Stimulated activated CD4-positive, alpha-beta T cell treated with anti-CD3 and anti-CD28 coated beads, Interleukin-4, amount 100 ng/mL, for 4 hours (primary cell): Measurements from ENCODE around the gene PTGS1.
A peak's percentile ranks its signal among the peaks of the same experiment; 100 is the strongest.
"Not testable (repeated sequence)": the region's sequence is repeated elsewhere in the genome, so short reads cannot be mapped to it uniquely, and the experiment has no call there.

Experiments used
- DNase-seq, 2 experiments: peaks; one replicate each; pipeline ENCODE4 v3.0.0-alpha.2; 2020

Gene PTGS1

GRCh38 chr9:122347348-122348287 is 23.2 kb upstream of the PTGS1 start:
- no peak for DNase-seq

- DNase-seq: no peak
Measured at GRCh38 chr9:122348288-122348777, 22.5 kb upstream of the PTGS1 start.

- DNase-seq: no peak
Measured at GRCh38 chr9:122348791-122349190, 22.0 kb upstream of the PTGS1 start.

- no peak for DNase-seq
Measured at GRCh38 chr9:122349201-122349600, 21.6 kb upstream of the PTGS1 start.

- DNase-seq: peak; percentile 62 to 74
Measured at GRCh38 chr9:122350577-122351355, 20.1 kb upstream of the PTGS1 start.

- DNase-seq: no peak
Measured at GRCh38 chr9:122354536-122355199, 16.2 kb upstream of the PTGS1 start.

GRCh38 chr9:122355336-122355875 is 15.4 kb upstream of the PTGS1 start:
- no peak for DNase-seq

GRCh38 chr9:122356627-122357026 is 14.2 kb upstream of the PTGS1 start:
- no peak for DNase-seq

GRCh38 chr9:122360891-122361290 is 9.9 kb upstream of the PTGS1 start:
- DNase-seq: no peak

GRCh38 chr9:122363131-122363530 is 7.7 kb upstream of the PTGS1 start:
- not testable (repeated sequence) for DNase-seq

GRCh38 chr9:122364117-122364782 is 6.6 kb upstream of the PTGS1 start:
- DNase-seq: no peak

GRCh38 chr9:122364783-122365150 is 6.1 kb upstream of the PTGS1 start:
- DNase-seq: no peak

GRCh38 chr9:122366074-122366660 is 4.7 kb upstream of the PTGS1 start:
- DNase-seq: no peak

- DNase-seq: no peak
Measured at GRCh38 chr9:122367065-122367464, 3.8 kb upstream of the PTGS1 start.

- no peak for DNase-seq
Measured at GRCh38 chr9:122367774-122368460, 2.9 kb upstream of the PTGS1 start.

GRCh38 chr9:122368642-122369041 is 2.2 kb upstream of the PTGS1 start:
- no peak for DNase-seq

GRCh38 chr9:122370303-122370702 is 521 bp upstream of the PTGS1 start:
- no peak for DNase-seq

GRCh38 chr9:122371846-122372245 is 1.0 kb downstream of the PTGS1 start:
- no peak for DNase-seq

- DNase-seq: no peak
Measured at GRCh38 chr9:122372856-122373845, 2.3 kb downstream of the PTGS1 start.

- DNase-seq: no peak
Measured at GRCh38 chr9:122374885-122375420, 4.1 kb downstream of the PTGS1 start.
